ENCODE results near the gene DCHS1. TPM values are rescaled to one million over a fixed set of nuclear protein-coding genes. Genes with fewer than 3 reads are reported as not detected.

Gene DCHS1
- total and polyA plus RNA-seq, 4 donors: 0.68 to 8.9 (median 5.8) TPM

DNA sequence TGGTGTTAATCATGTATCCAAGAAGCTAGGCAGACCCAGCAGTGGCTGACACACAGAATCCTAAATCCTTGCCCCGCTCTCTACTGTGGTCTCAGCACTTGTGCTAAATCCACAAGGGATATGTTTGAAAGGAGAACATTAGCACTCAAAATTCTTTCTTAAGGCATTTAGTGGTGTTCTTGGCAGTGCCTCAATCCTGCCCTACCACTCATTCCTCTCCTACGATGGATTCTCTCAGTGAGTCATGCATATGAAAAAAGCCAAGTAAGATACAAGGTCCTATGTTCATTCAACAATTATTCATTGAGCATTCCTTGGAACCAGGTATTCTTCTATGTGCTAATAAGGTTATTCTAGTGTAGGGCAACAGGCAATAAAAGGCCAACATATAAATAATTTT lies 83.4 kb downstream of the DCHS1 start:
- DNase-seq (ENCODE audit: low spot score): no peak
- Histone ChIP-seq H3K27ac (ENCODE audit: low read depth in 1 of 2, low read length in 2 of 2) (no peak overlapping the region), H3K36me3 (ENCODE audit: control insufficient read depth in 4 of 4, insufficient read depth in 3 of 4, low read depth in 1 of 4, low read length in 3 of 4) (peaks cover 0 to 2% (median 0%) of the 10 kb centered on the region in 4 donors), H3K4me1 (ENCODE audit: control insufficient read depth in 4 of 4, insufficient read depth in 4 of 4, low read length in 3 of 4) (peaks cover 3 to 19% (median 17%) of the 10 kb centered on the region in 4 donors), H3K9ac (ENCODE audit: low read depth in 1 of 2, low read length in 2 of 2) (no peak overlapping the region), H3K27me3 (ENCODE audit: control insufficient read depth in 4 of 4, insufficient read depth in 4 of 4, low read length in 3 of 4) (no peaks in the 10 kb centered on the region), H3K4me3 (ENCODE audit: low read depth in 1 of 3, low read length in 3 of 3) (no peak overlapping the region), H3K9me3 (ENCODE audit: control insufficient read depth in 4 of 4, low read length in 3 of 4) (no peaks in the 10 kb centered on the region)
- TF ChIP-seq, protein P1, sequence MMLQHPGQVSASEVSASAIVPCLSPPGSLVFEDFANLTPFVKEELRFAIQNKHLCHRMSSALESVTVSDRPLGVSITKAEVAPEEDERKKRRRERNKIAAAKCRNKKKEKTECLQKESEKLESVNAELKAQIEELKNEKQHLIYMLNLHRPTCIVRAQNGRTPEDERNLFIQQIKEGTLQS (IDR thresholded peaks at IDR 0.05): no peak
- TF ChIP-seq, protein P2, sequence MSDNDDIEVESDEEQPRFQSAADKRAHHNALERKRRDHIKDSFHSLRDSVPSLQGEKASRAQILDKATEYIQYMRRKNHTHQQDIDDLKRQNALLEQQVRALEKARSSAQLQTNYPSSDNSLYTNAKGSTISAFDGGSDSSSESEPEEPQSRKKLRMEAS (IDR thresholded peaks at IDR 0.05): no peak
- no peak for TF ChIP-seq EGR1 (IDR thresholded peaks at IDR 0.05; ENCODE audit: low read depth in 2 of 2)
- no peak for TF ChIP-seq SP1 (IDR thresholded peaks at IDR 0.05)
- no peak for TF ChIP-seq HNF4A (conservative IDR thresholded peaks at IDR 0.05)
- no peak for TF ChIP-seq TAF1 (conservative IDR thresholded peaks at IDR 0.05)
- TF ChIP-seq YY1 (IDR thresholded peaks at IDR 0.05): no peak
- no peak for TF ChIP-seq GABPA (IDR thresholded peaks at IDR 0.05 in 1 of 2, conservative IDR thresholded peaks at IDR 0.05 in 1 of 2)
- TF ChIP-seq RXRA (IDR thresholded peaks at IDR 0.05): no peak
- TF ChIP-seq FOXA1 (IDR thresholded peaks at IDR 0.05): no peak
- TF ChIP-seq, protein P3, sequence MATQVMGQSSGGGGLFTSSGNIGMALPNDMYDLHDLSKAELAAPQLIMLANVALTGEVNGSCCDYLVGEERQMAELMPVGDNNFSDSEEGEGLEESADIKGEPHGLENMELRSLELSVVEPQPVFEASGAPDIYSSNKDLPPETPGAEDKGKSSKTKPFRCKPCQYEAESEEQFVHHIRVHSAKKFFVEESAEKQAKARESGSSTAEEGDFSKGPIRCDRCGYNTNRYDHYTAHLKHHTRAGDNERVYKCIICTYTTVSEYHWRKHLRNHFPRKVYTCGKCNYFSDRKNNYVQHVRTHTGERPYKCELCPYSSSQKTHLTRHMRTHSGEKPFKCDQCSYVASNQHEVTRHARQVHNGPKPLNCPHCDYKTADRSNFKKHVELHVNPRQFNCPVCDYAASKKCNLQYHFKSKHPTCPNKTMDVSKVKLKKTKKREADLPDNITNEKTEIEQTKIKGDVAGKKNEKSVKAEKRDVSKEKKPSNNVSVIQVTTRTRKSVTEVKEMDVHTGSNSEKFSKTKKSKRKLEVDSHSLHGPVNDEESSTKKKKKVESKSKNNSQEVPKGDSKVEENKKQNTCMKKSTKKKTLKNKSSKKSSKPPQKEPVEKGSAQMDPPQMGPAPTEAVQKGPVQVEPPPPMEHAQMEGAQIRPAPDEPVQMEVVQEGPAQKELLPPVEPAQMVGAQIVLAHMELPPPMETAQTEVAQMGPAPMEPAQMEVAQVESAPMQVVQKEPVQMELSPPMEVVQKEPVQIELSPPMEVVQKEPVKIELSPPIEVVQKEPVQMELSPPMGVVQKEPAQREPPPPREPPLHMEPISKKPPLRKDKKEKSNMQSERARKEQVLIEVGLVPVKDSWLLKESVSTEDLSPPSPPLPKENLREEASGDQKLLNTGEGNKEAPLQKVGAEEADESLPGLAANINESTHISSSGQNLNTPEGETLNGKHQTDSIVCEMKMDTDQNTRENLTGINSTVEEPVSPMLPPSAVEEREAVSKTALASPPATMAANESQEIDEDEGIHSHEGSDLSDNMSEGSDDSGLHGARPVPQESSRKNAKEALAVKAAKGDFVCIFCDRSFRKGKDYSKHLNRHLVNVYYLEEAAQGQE (IDR thresholded peaks at IDR 0.05): no peak
- WGBS: 90% methylated on average over 2 of the region's 2 CpGs

DNA sequence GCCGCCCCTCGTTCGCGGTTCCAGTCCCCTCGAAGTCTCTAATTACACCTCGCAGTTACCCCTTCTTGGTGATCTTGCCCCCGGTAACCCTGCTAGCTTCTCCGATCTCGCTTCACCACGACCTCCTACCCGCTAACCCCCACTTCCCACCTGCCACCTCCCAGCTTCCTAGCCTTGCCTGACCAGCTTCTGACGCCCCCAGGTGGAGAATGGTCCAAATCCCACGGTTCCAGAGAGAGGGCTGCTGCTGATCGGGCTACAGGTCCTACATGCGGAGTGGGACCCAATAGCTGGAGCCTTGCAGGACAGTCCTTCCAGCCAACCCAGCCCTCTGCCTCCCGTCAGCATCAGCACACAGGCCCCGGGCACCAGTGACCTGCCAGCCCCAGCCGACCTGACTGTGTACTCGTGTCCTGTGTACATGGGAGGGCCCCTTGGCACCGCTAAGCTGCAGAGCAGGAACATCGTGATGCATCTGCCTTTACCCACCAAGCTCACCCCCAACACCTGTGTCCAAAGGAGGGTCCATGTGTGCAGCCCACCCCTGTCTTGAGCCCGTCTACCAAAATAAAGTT lies 84.1 kb downstream of the DCHS1 start:
- H3K4me3 ChIP-seq (ENCODE audit: low read depth in 1 of 3, low read length in 3 of 3): no peak overlapping the region
- 60% methylated on average over 22 of the region's 22 CpGs for WGBS

More for the DNA sequence above, 84.1 kb downstream of the DCHS1 start:
- Histone ChIP-seq H3K9ac (ENCODE audit: low read depth in 1 of 2, low read length in 2 of 2) (no peak overlapping the region), H3K27me3 (ENCODE audit: control insufficient read depth in 4 of 4, insufficient read depth in 4 of 4, low read length in 3 of 4) (no peaks in the 10 kb centered on the region), H3K9me3 (ENCODE audit: control insufficient read depth in 4 of 4, low read length in 3 of 4) (no peaks in the 10 kb centered on the region), H3K4me1 (ENCODE audit: control insufficient read depth in 4 of 4, insufficient read depth in 4 of 4, low read length in 3 of 4) (peaks cover 3 to 25% (median 22%) of the 10 kb centered on the region in 4 donors), H3K27ac (ENCODE audit: low read depth in 1 of 2, low read length in 2 of 2) (no peak overlapping the region), H3K36me3 (ENCODE audit: control insufficient read depth in 4 of 4, insufficient read depth in 3 of 4, low read depth in 1 of 4, low read length in 3 of 4) (peaks cover 0 to 2% (median 0%) of the 10 kb centered on the region in 4 donors)
- DNase-seq (ENCODE audit: low spot score): no peak
- no peak for TF ChIP-seq RAD21 (IDR thresholded peaks at IDR 0.05)
- TF ChIP-seq, protein P4, sequence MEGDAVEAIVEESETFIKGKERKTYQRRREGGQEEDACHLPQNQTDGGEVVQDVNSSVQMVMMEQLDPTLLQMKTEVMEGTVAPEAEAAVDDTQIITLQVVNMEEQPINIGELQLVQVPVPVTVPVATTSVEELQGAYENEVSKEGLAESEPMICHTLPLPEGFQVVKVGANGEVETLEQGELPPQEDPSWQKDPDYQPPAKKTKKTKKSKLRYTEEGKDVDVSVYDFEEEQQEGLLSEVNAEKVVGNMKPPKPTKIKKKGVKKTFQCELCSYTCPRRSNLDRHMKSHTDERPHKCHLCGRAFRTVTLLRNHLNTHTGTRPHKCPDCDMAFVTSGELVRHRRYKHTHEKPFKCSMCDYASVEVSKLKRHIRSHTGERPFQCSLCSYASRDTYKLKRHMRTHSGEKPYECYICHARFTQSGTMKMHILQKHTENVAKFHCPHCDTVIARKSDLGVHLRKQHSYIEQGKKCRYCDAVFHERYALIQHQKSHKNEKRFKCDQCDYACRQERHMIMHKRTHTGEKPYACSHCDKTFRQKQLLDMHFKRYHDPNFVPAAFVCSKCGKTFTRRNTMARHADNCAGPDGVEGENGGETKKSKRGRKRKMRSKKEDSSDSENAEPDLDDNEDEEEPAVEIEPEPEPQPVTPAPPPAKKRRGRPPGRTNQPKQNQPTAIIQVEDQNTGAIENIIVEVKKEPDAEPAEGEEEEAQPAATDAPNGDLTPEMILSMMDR (IDR thresholded peaks at IDR 0.05; ENCODE audit: low read depth, low read length, missing input control): no peak
- no peak for TF ChIP-seq FOXA1 (IDR thresholded peaks at IDR 0.05)

Other genes with a start within 250 kb of the DCHS1 start
- gene APBB1, start 236.7 kb downstream of the DCHS1 start, total RNA-seq: 1 to 10 TPM; 8.1 to 8.6 TPM
- 1 to 10 TPM; 2.5 to 4.5 TPM for gene APBB1, start 236.7 kb downstream of the DCHS1 start, polyA plus RNA-seq
- gene HPX, start 214.8 kb downstream of the DCHS1 start, total RNA-seq: 1,000 to 10,000 TPM; 2,251 to 9,224 TPM
- gene HPX, start 214.8 kb downstream of the DCHS1 start, polyA plus RNA-seq: 1,000 to 10,000 TPM; 5,349 to 6,171 TPM
- gene TRIM3, start 181.9 kb downstream of the DCHS1 start, total RNA-seq: 10 to 100 TPM in 1 of 2 donors, 1 to 10 TPM in 1; 8.1 to 12.7 TPM
- gene TRIM3, start 181.9 kb downstream of the DCHS1 start, polyA plus RNA-seq: 10 to 100 TPM in 1 of 2 donors, 1 to 10 TPM in 1; 5.2 to 10.1 TPM
- 10 to 100 TPM; 16.2 to 42.0 TPM for gene ARFIP2, start 174.5 kb downstream of the DCHS1 start, total RNA-seq
- gene ARFIP2, start 174.5 kb downstream of the DCHS1 start, polyA plus RNA-seq: 10 to 100 TPM; 21.3 to 26.3 TPM
- gene TIMM10B, start 174.3 kb downstream of the DCHS1 start, total RNA-seq: 10 to 100 TPM; 16.9 to 31.9 TPM
- gene TIMM10B, start 174.3 kb downstream of the DCHS1 start, polyA plus RNA-seq: 10 to 100 TPM; 16.1 to 16.4 TPM
- 10 to 100 TPM in 1 of 2 donors, 1 to 10 TPM in 1; 3.8 to 23.6 TPM for gene DNHD1, start 158.5 kb downstream of the DCHS1 start, total RNA-seq
- gene DNHD1, start 158.5 kb downstream of the DCHS1 start, polyA plus RNA-seq: 1 to 10 TPM; 2.1 to 6.3 TPM
- 10 to 100 TPM; 10.5 to 11.9 TPM for gene RRP8, start 52.2 kb downstream of the DCHS1 start, total RNA-seq
- 10 to 100 TPM; 10.3 to 12.6 TPM for gene RRP8, start 52.2 kb downstream of the DCHS1 start, polyA plus RNA-seq
- 10 to 100 TPM; 50.5 to 69.1 TPM for gene ILK, start 52.0 kb downstream of the DCHS1 start, total RNA-seq
- 10 to 100 TPM; 29.6 to 45.9 TPM for gene ILK, start 52.0 kb downstream of the DCHS1 start, polyA plus RNA-seq
- gene TAF10, start 43.6 kb downstream of the DCHS1 start, total RNA-seq: 10 to 100 TPM; 10.5 to 18.8 TPM
- 10 to 100 TPM; 44.2 to 58.1 TPM for gene TAF10, start 43.6 kb downstream of the DCHS1 start, polyA plus RNA-seq
- gene TPP1, start 36.4 kb downstream of the DCHS1 start, total RNA-seq: 100 to 1,000 TPM in 1 of 2 donors, 10 to 100 TPM in 1; 71.3 to 108 TPM
- 100 to 1,000 TPM in 1 of 2 donors, 10 to 100 TPM in 1; 52.8 to 102 TPM for gene TPP1, start 36.4 kb downstream of the DCHS1 start, polyA plus RNA-seq
- gene MRPL17, start 27.5 kb upstream of the DCHS1 start, total RNA-seq: 10 to 100 TPM; 14.0 to 18.0 TPM
- 10 to 100 TPM; 20.0 to 21.8 TPM for gene MRPL17, start 27.5 kb upstream of the DCHS1 start, polyA plus RNA-seq
- under 1 TPM in 1 of 2 donors, not detected in 1; under 0.01 TPM for gene OR2AG2, start 116.2 kb upstream of the DCHS1 start, total RNA-seq
- not detected for gene OR2AG2, start 116.2 kb upstream of the DCHS1 start, polyA plus RNA-seq
- gene OR2AG1, start 127.2 kb upstream of the DCHS1 start, total RNA-seq: not detected
- gene OR2AG1, start 127.2 kb upstream of the DCHS1 start, polyA plus RNA-seq: not detected
- gene OR6A2, start 143.9 kb upstream of the DCHS1 start, total RNA-seq: under 1 TPM in 1 of 2 donors, not detected in 1; 0.08 TPM
- not detected for gene OR6A2, start 143.9 kb upstream of the DCHS1 start, polyA plus RNA-seq
- not detected for gene OR10A5, start 189.9 kb upstream of the DCHS1 start, total RNA-seq
- not detected for gene OR10A5, start 189.9 kb upstream of the DCHS1 start, polyA plus RNA-seq
- gene OR10A2, start 207.2 kb upstream of the DCHS1 start, total RNA-seq: not detected
- not detected for gene OR10A2, start 207.2 kb upstream of the DCHS1 start, polyA plus RNA-seq
- not detected for gene OR10A4, start 220.8 kb upstream of the DCHS1 start, total RNA-seq
- not detected for gene OR10A4, start 220.8 kb upstream of the DCHS1 start, polyA plus RNA-seq
- gene OR2D2, start 236.7 kb upstream of the DCHS1 start, total RNA-seq: not detected
- gene OR2D2, start 236.7 kb upstream of the DCHS1 start, polyA plus RNA-seq: not detected